Activated B cell treated with CpG ODN at 0.5 μM for 24 hours (primary cell): Measurements from ENCODE around the gene CRIP2. TPM values are rescaled to one million over a fixed set of nuclear protein-coding genes. Genes with fewer than 3 reads are reported as not detected.

ENCODE experiments used
- ATAC-seq: fragments of 200-7000 bp; cut with Tn5 transposase; one replicate; pipeline ENCODE4 v1.10.0; 2021; ENCODE audit warnings: low read depth, mild to moderate bottlenecking, moderate library complexity
- CTCF ChIA-PET: fragments of 350-600 bp; sonication (Branson Sonifier 250); formaldehyde crosslinking; loops from one replicate; lab custom pipeline; 2021; ENCODE audit warnings: antibody characterized with exemption; lab: Charles Lee
- POLR2A ChIA-PET: fragments of 350-600 bp; sonication (Branson Sonifier 250); formaldehyde crosslinking; loops from one replicate; lab custom pipeline; 2021; ENCODE audit warnings: antibody characterized with exemption; lab: Charles Lee
- DNase-seq: peaks from one replicate; pipeline ENCODE4 v3.0.0; 2022
- H3K27ac Mint-ChIP-seq: one replicate; pipeline ENCODE4 v1.8.0; 2020; ENCODE audit warnings: mixed read lengths
- H3K27me3 Mint-ChIP-seq: one replicate; pipeline ENCODE4 v1.8.0; 2021; ENCODE audit warnings: mixed read lengths
- H3K36me3 Mint-ChIP-seq: one replicate; pipeline ENCODE4 v1.8.0; 2021; ENCODE audit warnings: low read depth, mixed read lengths
- H3K4me1 Mint-ChIP-seq: one replicate; pipeline ENCODE4 v1.8.0; 2021; ENCODE audit warnings: mixed read lengths
- H3K4me3 Mint-ChIP-seq: one replicate; pipeline ENCODE4 v1.8.0; 2020; ENCODE audit warnings: mild to moderate bottlenecking, mixed read lengths
- H3K9me3 Mint-ChIP-seq: one replicate; pipeline ENCODE4 v1.8.0; 2020; ENCODE audit warnings: mixed read lengths
- CTCF ChIP-seq: fragments of 200-600 bp; IDR thresholded peaks from one replicate; pipeline ENCODE4 v1.8.0; 2022; ENCODE audit warnings: antibody characterized with exemption, mild to moderate bottlenecking
- intact Hi-C: fragments of 100-400 bp; cut with micrococcal nuclease; formaldehyde crosslinking; loops from one replicate; pipeline ENCODE4 v1.15.1; 2024
- total RNA-seq: library from RNA; stranded (reverse); gene quantifications from 2 replicates; pipeline ENCODE4 v1.2.3, GENCODE V29; 2022

Gene CRIP2
- total RNA-seq, 1 donor from 2014 or later = 3.0 TPM

GRCh38 chr14:105455766-105456660, 18.6 kb upstream of the CRIP2 start:
- Mint-ChIP-seq H3K4me1 (no peaks in the 10 kb centered on the region), H3K36me3 (peaks cover 32% of the 10 kb centered on the region), H3K27ac (no peak overlapping the region), H3K9me3 (no peaks in the 10 kb centered on the region), H3K27me3 (no peaks in the 10 kb centered on the region), H3K4me3 (no peak overlapping the region)
- no peak for TF ChIP-seq CTCF
- intact Hi-C loops = no loop called here
- no peak for ATAC-seq
- POLR2A ChIA-PET = no interaction called here
- CTCF ChIA-PET = no interaction called here
- DNase-seq = no peak

- H3K4me3 Mint-ChIP-seq = no peak overlapping the region
- H3K27me3 Mint-ChIP-seq = no peaks in the 10 kb centered on the region
- H3K9me3 Mint-ChIP-seq = no peaks in the 10 kb centered on the region
- POLR2A ChIA-PET = no interaction called here
- no peak overlapping the region for H3K27ac Mint-ChIP-seq
- CTCF ChIA-PET = interaction anchor here (1.1 kb wide), 1 partner anchor 24 kb away, joined by 3 read pairs; no protein-coding TSS in a partner anchor
- intact Hi-C loops = no loop called here
- DNase-seq (no peak), ATAC-seq (no peak)
- H3K36me3 Mint-ChIP-seq = peaks cover 33% of the 10 kb centered on the region
- TF ChIP-seq CTCF = no peak
- H3K4me1 Mint-ChIP-seq = no peaks in the 10 kb centered on the region
These were observed 17.6 kb upstream of the CRIP2 start for GRCh38 chr14:105456736-105457617.

- Mint-ChIP-seq H3K4me1 (no peaks in the 10 kb centered on the region), H3K9me3 (no peaks in the 10 kb centered on the region), H3K27me3 (no peaks in the 10 kb centered on the region), H3K36me3 (peaks cover 28% of the 10 kb centered on the region), H3K27ac (no peak overlapping the region), H3K4me3 (no peak overlapping the region)
- intact Hi-C loops = no loop called here
- no peak for DNase-seq
- CTCF ChIA-PET = interaction anchor here (1.1 kb wide), 1 partner anchor 23 kb away, joined by 3 read pairs; no protein-coding TSS in a partner anchor
- no peak for TF ChIP-seq CTCF
- ATAC-seq = no peak
- POLR2A ChIA-PET = no interaction called here
These were observed 16.6 kb upstream of the CRIP2 start for GRCh38 chr14:105458010-105458409.

- intact Hi-C loops = no loop called here
- CTCF ChIA-PET = interaction anchor here (1.1 kb wide), 1 partner anchor 22 kb away, joined by 3 read pairs; no protein-coding TSS in a partner anchor
- no peak for DNase-seq
- peaks cover 29% of the 10 kb centered on the region for H3K36me3 Mint-ChIP-seq
- ATAC-seq = no peak
- no peaks in the 10 kb centered on the region for H3K9me3 Mint-ChIP-seq
- H3K4me1 Mint-ChIP-seq = no peaks in the 10 kb centered on the region
- no peak overlapping the region for H3K27ac Mint-ChIP-seq
- no peaks in the 10 kb centered on the region for H3K27me3 Mint-ChIP-seq
- no peak overlapping the region for H3K4me3 Mint-ChIP-seq
- POLR2A ChIA-PET = no interaction called here
- no peak for TF ChIP-seq CTCF
These were observed 16.1 kb upstream of the CRIP2 start for GRCh38 chr14:105458571-105458970.

- DNase-seq (no peak), ATAC-seq (no peak)
- intact Hi-C loops = no loop called here
- H3K27me3 Mint-ChIP-seq = no peaks in the 10 kb centered on the region
- ChIA-PET POLR2A (no interaction called here), CTCF (no interaction called here)
- H3K9me3 Mint-ChIP-seq = no peaks in the 10 kb centered on the region
- no peak overlapping the region for H3K4me3 Mint-ChIP-seq
- H3K36me3 Mint-ChIP-seq = peaks cover 34% of the 10 kb centered on the region
- H3K4me1 Mint-ChIP-seq = no peaks in the 10 kb centered on the region
- H3K27ac Mint-ChIP-seq = no peak overlapping the region
- no peak for TF ChIP-seq CTCF
These were observed 14.5 kb upstream of the CRIP2 start for GRCh38 chr14:105460116-105460515.
